Smooth muscle cell (in vitro differentiated cells): ENCODE data around the gene ZBTB32. TPM values are rescaled to one million over a fixed set of nuclear protein-coding genes. Genes with fewer than 3 reads are reported as not detected.

Experiments
- DNase-seq: peaks from one replicate; lab custom pipeline; 2025; ENCODE audit not compliant: unreplicated experiment; lab: John Stamatoyannopoulos, UW
- H2AFZ ChIP-seq: fragments of 200-600 bp; sonication (generic); 2 replicates; pipeline ENCODE4 v1.6.0; 2016; ENCODE audit warnings: antibody characterized with exemption, low read depth, mild to moderate bottlenecking
- H3F3A ChIP-seq: fragments of 200-600 bp; sonication (generic); 2 replicates; pipeline ENCODE4 v1.6.0; 2017; ENCODE audit warnings: antibody characterized with exemption, low read depth
- H3K27ac ChIP-seq: fragments of 200-600 bp; sonication (generic); 2 replicates; pipeline ENCODE4 v1.5.1; 2016; ENCODE audit warnings: low read depth, mild to moderate bottlenecking
- H3K27me3 ChIP-seq: fragments of 200-600 bp; sonication (generic); 2 replicates; pipeline ENCODE4 v1.6.1; 2016; ENCODE audit warnings: low read depth, mild to moderate bottlenecking
- H3K36me3 ChIP-seq: fragments of 200-600 bp; sonication (generic); 2 replicates; pipeline ENCODE4 v1.5.1; 2016; ENCODE audit warnings: low read depth
- H3K4me1 ChIP-seq: fragments of 200-600 bp; sonication (generic); 2 replicates; pipeline ENCODE4 v1.5.1; 2016; ENCODE audit warnings: low read depth
- H3K4me2 ChIP-seq: fragments of 200-600 bp; sonication (generic); 2 replicates; pipeline ENCODE4 v1.6.0; 2016; ENCODE audit warnings: mild to moderate bottlenecking
- H3K4me3 ChIP-seq: fragments of 200-600 bp; sonication (generic); 2 replicates; pipeline ENCODE4 v1.5.1; 2016; ENCODE audit warnings: mild to moderate bottlenecking
- H3K79me2 ChIP-seq: fragments of 200-600 bp; sonication (generic); 2 replicates; pipeline ENCODE4 v1.6.0; 2016; ENCODE audit warnings: low read depth, mild to moderate bottlenecking
- H3K9ac ChIP-seq: fragments of 200-600 bp; sonication (generic); 2 replicates; pipeline ENCODE4 v1.6.0; 2016; ENCODE audit warnings: low read depth
- H3K9me3 ChIP-seq: fragments of 200-600 bp; sonication (generic); replicated peaks from 2 replicates; pipeline ENCODE4 v1.5.1; 2016; ENCODE audit warnings: low read depth
- H4K20me1 ChIP-seq: fragments of 200-600 bp; sonication (generic); 2 replicates; pipeline ENCODE4 v1.6.0; 2016; ENCODE audit warnings: low read depth
- CTCF ChIP-seq: fragments of 200-600 bp; sonication (generic); IDR thresholded peaks from 2 replicates; pipeline ENCODE4 v1.5.1; 2017; ENCODE audit warnings: borderline replicate concordance, mild to moderate bottlenecking, antibody characterized with exemption; ENCODE audit not compliant: insufficient read depth, poor library complexity, severe bottlenecking
- WGBS: methylation state at CpG from one replicate; pipeline ENCODE4 v1.1.7; 2016; ENCODE audit warnings: low lambda C conversion rate; 5-methylcytosine and 5-hydroxymethylcytosine counted together
- polyA plus RNA-seq: library from polyadenylated mRNA; unstranded; fragments of >200 nt; fragmentation: Nextera tagmentation; extraction: Ambion mirVana; gene quantifications from 2 replicates; pipeline ENCODE4 v1.2.1, GENCODE V29; 2016
- total RNA-seq: library from RNA; depleted of rRNA; stranded (reverse); fragments of >200 nt; gene quantifications from 2 replicates; pipeline ENCODE4 v1.2.3, GENCODE V29; 2014

Gene ZBTB32
- total and polyA plus RNA-seq, 2 experiments from 2014 or later: 1.3 TPM; not detected in 1

GRCh38 chr19:35718345-35719041, 14.1 kb downstream of the ZBTB32 start:
- no peaks in the 10 kb centered on the region for H3K9me3 ChIP-seq
- no peaks in the 10 kb centered on the region for H3K27me3 ChIP-seq
- H3K9ac ChIP-seq: peak overlapping the region; percentile 69
- H3K4me1 ChIP-seq: peaks cover 12% of the 10 kb centered on the region
- H4K20me1 ChIP-seq: peaks cover 25% of the 10 kb centered on the region
- no peaks in the 10 kb centered on the region for H3K36me3 ChIP-seq
- 3% methylated on average over 26 of the region's 42 CpGs for WGBS
- peak overlapping the region; percentile 71 for H3K27ac ChIP-seq
- DNase-seq: no peak
- H3K4me2 ChIP-seq: peak overlapping the region; percentile 86
- H3F3A ChIP-seq: no peaks in the 10 kb centered on the region
- peaks cover 39% of the 10 kb centered on the region for H3K79me2 ChIP-seq
- H2AFZ ChIP-seq: no peak overlapping the region
- peak overlapping the region; percentile 88 for H3K4me3 ChIP-seq
- no peak for TF ChIP-seq CTCF

GRCh38 chr19:35719402-35720162, 15.2 kb downstream of the ZBTB32 start:
- Histone ChIP-seq H3K9me3 (no peaks in the 10 kb centered on the region), H2AFZ (no peak overlapping the region), H3K27ac (no peak overlapping the region), H3K4me2 (peak overlapping the region; percentile 86), H3K9ac (no peak overlapping the region), H3K27me3 (no peaks in the 10 kb centered on the region), H3K4me1 (peaks cover 12% of the 10 kb centered on the region), H3K79me2 (peaks cover 39% of the 10 kb centered on the region), H3F3A (no peaks in the 10 kb centered on the region), H4K20me1 (peaks cover 25% of the 10 kb centered on the region), H3K36me3 (no peaks in the 10 kb centered on the region), H3K4me3 (peak overlapping the region; percentile 88)
- TF ChIP-seq CTCF: no peak
- WGBS: 92% methylated on average over 32 of the region's 32 CpGs
- no peak for DNase-seq

GRCh38 chr19:35720163-35720524, 15.8 kb downstream of the ZBTB32 start:
- 98% methylated on average over 9 of the region's 9 CpGs for WGBS
- H3K79me2 ChIP-seq: peaks cover 39% of the 10 kb centered on the region
- H3K27me3 ChIP-seq: no peaks in the 10 kb centered on the region
- H3F3A ChIP-seq: no peaks in the 10 kb centered on the region
- no peaks in the 10 kb centered on the region for H3K36me3 ChIP-seq
- H4K20me1 ChIP-seq: peaks cover 25% of the 10 kb centered on the region
- TF ChIP-seq CTCF: no peak
- DNase-seq: no peak
- no peak overlapping the region for H2AFZ ChIP-seq
- no peak overlapping the region for H3K4me2 ChIP-seq
- no peak overlapping the region for H3K4me3 ChIP-seq
- no peak overlapping the region for H3K27ac ChIP-seq
- peaks cover 12% of the 10 kb centered on the region for H3K4me1 ChIP-seq
- no peaks in the 10 kb centered on the region for H3K9me3 ChIP-seq
- no peak overlapping the region for H3K9ac ChIP-seq

GRCh38 chr19:35720648-35721047, 16.3 kb downstream of the ZBTB32 start:
- TF ChIP-seq CTCF: no peak
- Histone ChIP-seq H3K36me3 (no peaks in the 10 kb centered on the region), H3K4me2 (no peak overlapping the region), H3K27me3 (no peaks in the 10 kb centered on the region), H3K9ac (no peak overlapping the region), H2AFZ (no peak overlapping the region), H3K27ac (no peak overlapping the region), H3F3A (no peaks in the 10 kb centered on the region), H3K4me3 (no peak overlapping the region), H3K9me3 (no peaks in the 10 kb centered on the region), H4K20me1 (peaks cover 25% of the 10 kb centered on the region), H3K4me1 (peaks cover 11% of the 10 kb centered on the region), H3K79me2 (peaks cover 39% of the 10 kb centered on the region)
- no peak for DNase-seq
- 99% methylated on average over 15 of the region's 17 CpGs for whole genome bisulfite sequencing
